ENCODE results near the gene C1orf50. TPM values are rescaled to one million over a fixed set of nuclear protein-coding genes. Genes with fewer than 3 reads are reported as not detected.

The C1orf50 gene
- total RNA-seq, 1 experiment from 2014 or later: 7.7 TPM

DNA sequence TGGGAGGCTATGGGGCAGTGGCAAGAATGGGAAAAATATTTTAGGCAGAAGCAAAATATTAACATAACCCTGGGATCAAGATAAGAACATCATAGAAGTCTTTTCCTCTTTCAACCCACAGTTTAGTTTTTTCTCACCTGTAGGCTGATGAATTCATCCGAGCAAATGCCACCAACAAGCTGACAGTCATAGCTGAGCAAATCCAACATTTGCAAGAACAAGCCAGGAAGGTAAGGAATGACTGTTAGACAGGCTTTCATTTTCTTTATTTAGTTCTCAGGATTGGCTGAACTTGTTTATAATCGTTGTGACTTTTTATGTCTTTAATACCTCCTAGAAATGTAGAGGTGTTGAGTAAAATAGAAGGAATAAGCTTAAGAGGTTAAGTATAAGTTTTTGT is 6.4 kb downstream of the C1orf50 start:
- no peaks in the 10 kb centered on the region for H4K20me1 ChIP-seq (ENCODE audit: control insufficient read depth, insufficient read depth, insufficient read length)

More for the DNA sequence above, 6.4 kb downstream of the C1orf50 start:
- Histone ChIP-seq H3K27me3 (ENCODE audit: insufficient read depth, low read length) (no peaks in the 10 kb centered on the region), H4K91ac (ENCODE audit: insufficient read length, low read depth, low read length) (no peak overlapping the region), H4K5ac (ENCODE audit: insufficient read length, low read depth, low read length) (no peak overlapping the region), H3K56ac (ENCODE audit: insufficient read length, low read depth, low read length) (no peak overlapping the region), H3K4ac (ENCODE audit: low read depth, low read length) (no peak overlapping the region), H2BK15ac (ENCODE audit: low read depth, low read length) (no peak overlapping the region), H3K4me2 (ENCODE audit: insufficient read depth, insufficient read length, low read length) (no peak overlapping the region), H3K27ac (ENCODE audit: insufficient read length, low read depth, low read length) (no peak overlapping the region), H4K8ac (replicated peaks; ENCODE audit: insufficient read length, low read depth, low read length) (no peak overlapping the region), H2AK5ac (ENCODE audit: insufficient read length, low read length) (no peak overlapping the region), H3K18ac (ENCODE audit: insufficient read length, low read depth, low read length) (no peak overlapping the region), H3K79me1 (ENCODE audit: insufficient read depth, low read depth, low read length, poor library complexity, severe bottlenecking) (no peaks in the 10 kb centered on the region), H3K4me1 (ENCODE audit: insufficient read depth, low read length) (no peaks in the 10 kb centered on the region), H3K9ac (ENCODE audit: extremely low read depth, insufficient read length, low read length) (no peak overlapping the region), H3K14ac (ENCODE audit: insufficient read depth, low read length) (no peak overlapping the region), H2BK120ac (ENCODE audit: low read depth, low read length, poor library complexity, severe bottlenecking) (no peak overlapping the region), H3K9me3 (ENCODE audit: control insufficient read depth, low read depth, low read length) (no peaks in the 10 kb centered on the region), H3T11ph (ENCODE audit: low read length) (no peak overlapping the region), H3K23me2 (ENCODE audit: insufficient read length, low read depth, low read length, poor library complexity, severe bottlenecking) (no peaks in the 10 kb centered on the region), H2BK12ac (ENCODE audit: insufficient read length, low read depth, low read length) (no peak overlapping the region), H2BK20ac (ENCODE audit: low read depth, low read length, poor library complexity, severe bottlenecking) (no peak overlapping the region), H3K23ac (ENCODE audit: insufficient read length, low read depth, low read length) (no peak overlapping the region), H2BK5ac (ENCODE audit: insufficient read length, low read length) (no peak overlapping the region), H2AFZ (ENCODE audit: low read length) (no peak overlapping the region), H3K79me2 (ENCODE audit: insufficient read depth, low read length) (0 out of 2 replicates have a peak, but pooled peaks cover 3% of the 10 kb centered on the region)
- Mint-ChIP-seq H3K36me3 (ENCODE audit: insufficient read depth in 1 of 3, low read depth in 3 of 3) (peaks cover 20 to 57% (median 54%) of the 10 kb centered on the region in 3 experiments), H3K4me1 (no peaks in the 10 kb centered on the region; a peak in 1 of 4 replicates), H3K9me3 (no peaks in the 10 kb centered on the region), H3K27me3 (ENCODE audit: low read depth) (no peaks in the 10 kb centered on the region), H3K4me3 (no peak overlapping the region), H3K27ac (no peak overlapping the region)
- WGBS (ENCODE audit: extremely low coverage, insufficient read length, low lambda C conversion rate): no CpG with 5 or more reads among the region's 2 CpGs
- TF ChIP-seq, protein P1, sequence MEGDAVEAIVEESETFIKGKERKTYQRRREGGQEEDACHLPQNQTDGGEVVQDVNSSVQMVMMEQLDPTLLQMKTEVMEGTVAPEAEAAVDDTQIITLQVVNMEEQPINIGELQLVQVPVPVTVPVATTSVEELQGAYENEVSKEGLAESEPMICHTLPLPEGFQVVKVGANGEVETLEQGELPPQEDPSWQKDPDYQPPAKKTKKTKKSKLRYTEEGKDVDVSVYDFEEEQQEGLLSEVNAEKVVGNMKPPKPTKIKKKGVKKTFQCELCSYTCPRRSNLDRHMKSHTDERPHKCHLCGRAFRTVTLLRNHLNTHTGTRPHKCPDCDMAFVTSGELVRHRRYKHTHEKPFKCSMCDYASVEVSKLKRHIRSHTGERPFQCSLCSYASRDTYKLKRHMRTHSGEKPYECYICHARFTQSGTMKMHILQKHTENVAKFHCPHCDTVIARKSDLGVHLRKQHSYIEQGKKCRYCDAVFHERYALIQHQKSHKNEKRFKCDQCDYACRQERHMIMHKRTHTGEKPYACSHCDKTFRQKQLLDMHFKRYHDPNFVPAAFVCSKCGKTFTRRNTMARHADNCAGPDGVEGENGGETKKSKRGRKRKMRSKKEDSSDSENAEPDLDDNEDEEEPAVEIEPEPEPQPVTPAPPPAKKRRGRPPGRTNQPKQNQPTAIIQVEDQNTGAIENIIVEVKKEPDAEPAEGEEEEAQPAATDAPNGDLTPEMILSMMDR (conservative IDR thresholded peaks at IDR 0.05): no peak
- DNase-seq: no peak
